Chondrocyte (in vitro differentiated cells): ENCODE measurements around the gene TSNAX. TPM values are rescaled to one million over a fixed set of nuclear protein-coding genes. Genes with fewer than 3 reads are reported as not detected.

Source experiments
- DNase-seq: peaks from one replicate; pipeline ENCODE4 v3.0.0; 2021; ENCODE audit warnings: mixed read lengths, low spot score
- H3K27ac Mint-ChIP-seq: one replicate; pipeline ENCODE4 v1.8.0; 2021; ENCODE audit warnings: mild to moderate bottlenecking, moderate library complexity, mixed read lengths; ENCODE audit not compliant: unreplicated experiment
- H3K27me3 Mint-ChIP-seq: 2 replicates; pipeline ENCODE4 v1.8.0; 2021; ENCODE audit warnings: low read depth, mixed read lengths
- H3K36me3 Mint-ChIP-seq: 2 replicates; pipeline ENCODE4 v1.8.0; 2021; ENCODE audit warnings: low read depth, mixed read lengths
- H3K4me1 Mint-ChIP-seq: 2 replicates; pipeline ENCODE4 v1.8.0; 2021; ENCODE audit warnings: low read depth, mild to moderate bottlenecking, mixed read lengths
- H3K4me3 Mint-ChIP-seq: one replicate; pipeline ENCODE4 v1.8.0; 2021; ENCODE audit warnings: mild to moderate bottlenecking, moderate library complexity, mixed read lengths; ENCODE audit not compliant: unreplicated experiment
- H3K9me3 Mint-ChIP-seq: 2 replicates; pipeline ENCODE4 v1.8.0; 2021; ENCODE audit warnings: low read depth, mixed read lengths
- total RNA-seq: library from RNA; stranded (reverse); gene quantifications from 3 replicates; pipeline ENCODE4 v1.2.1, GENCODE V29; 2021
- TF ChIP-seq, protein P1 (sequence below): fragments of 200-600 bp; sonication (generic); IDR thresholded peaks from 2 replicates; pipeline ENCODE4 v1.5.0; 2021; ENCODE audit warnings: antibody characterized with exemption, mild to moderate bottlenecking, moderate library complexity

Gene TSNAX
- total RNA-seq, 1 donor from 2014 or later = 36.8 TPM

- no peaks in the 10 kb centered on the region for H3K4me1 Mint-ChIP-seq
- H3K9me3 Mint-ChIP-seq = no peaks in the 10 kb centered on the region
- H3K4me3 Mint-ChIP-seq = no peak overlapping the region
- no peak overlapping the region for H3K27ac Mint-ChIP-seq
- TF ChIP-seq, protein P1, sequence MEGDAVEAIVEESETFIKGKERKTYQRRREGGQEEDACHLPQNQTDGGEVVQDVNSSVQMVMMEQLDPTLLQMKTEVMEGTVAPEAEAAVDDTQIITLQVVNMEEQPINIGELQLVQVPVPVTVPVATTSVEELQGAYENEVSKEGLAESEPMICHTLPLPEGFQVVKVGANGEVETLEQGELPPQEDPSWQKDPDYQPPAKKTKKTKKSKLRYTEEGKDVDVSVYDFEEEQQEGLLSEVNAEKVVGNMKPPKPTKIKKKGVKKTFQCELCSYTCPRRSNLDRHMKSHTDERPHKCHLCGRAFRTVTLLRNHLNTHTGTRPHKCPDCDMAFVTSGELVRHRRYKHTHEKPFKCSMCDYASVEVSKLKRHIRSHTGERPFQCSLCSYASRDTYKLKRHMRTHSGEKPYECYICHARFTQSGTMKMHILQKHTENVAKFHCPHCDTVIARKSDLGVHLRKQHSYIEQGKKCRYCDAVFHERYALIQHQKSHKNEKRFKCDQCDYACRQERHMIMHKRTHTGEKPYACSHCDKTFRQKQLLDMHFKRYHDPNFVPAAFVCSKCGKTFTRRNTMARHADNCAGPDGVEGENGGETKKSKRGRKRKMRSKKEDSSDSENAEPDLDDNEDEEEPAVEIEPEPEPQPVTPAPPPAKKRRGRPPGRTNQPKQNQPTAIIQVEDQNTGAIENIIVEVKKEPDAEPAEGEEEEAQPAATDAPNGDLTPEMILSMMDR = no peak
- H3K36me3 Mint-ChIP-seq = no peaks in the 10 kb centered on the region
- DNase-seq = no peak
- no peaks in the 10 kb centered on the region for H3K27me3 Mint-ChIP-seq
Measured at GRCh38 chr1:231575472-231575871, 47.0 kb downstream of the TSNAX start.

DNA sequence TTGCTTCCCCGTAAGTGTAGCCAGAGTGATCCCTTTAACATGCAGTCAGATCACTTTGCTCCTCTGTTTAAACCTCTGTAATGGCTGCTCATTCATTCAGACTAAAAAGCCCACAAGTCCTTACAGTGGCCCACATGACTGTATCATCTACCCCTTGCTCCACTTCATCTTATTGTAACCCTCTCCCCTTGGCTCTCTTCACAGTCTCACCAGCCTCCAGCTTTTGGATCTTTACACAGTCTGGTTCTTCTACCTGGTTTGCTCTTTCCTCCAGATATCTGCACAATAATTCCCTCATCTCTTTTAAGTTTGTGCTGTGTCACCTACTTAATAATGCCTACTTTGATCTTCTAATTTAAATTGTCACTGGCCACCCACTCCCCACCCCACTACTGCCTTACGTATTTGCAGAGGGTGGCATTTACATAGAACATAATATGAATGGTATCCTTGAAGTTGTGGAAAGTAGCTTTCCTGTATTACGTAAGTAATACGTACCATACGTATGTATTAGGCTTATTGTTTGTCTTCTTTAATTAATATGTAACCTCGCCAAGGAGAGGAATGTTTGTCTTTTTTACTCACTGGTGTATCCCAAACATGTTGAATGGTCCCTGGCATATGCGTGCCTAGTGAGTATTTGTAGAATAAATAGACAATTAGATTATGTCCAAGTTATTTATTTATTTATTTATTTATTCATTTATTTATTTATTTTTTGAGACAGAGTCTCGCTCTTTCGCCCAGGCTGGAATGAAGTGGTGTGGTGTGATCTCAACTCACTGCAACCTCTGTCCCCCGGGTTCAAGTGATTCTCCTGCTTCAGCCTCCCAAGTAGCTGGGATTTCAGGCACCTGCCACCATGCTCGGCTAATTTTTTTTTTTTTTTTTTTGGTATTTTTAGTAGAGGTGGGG, 48.6 kb downstream of the TSNAX start:
- TF ChIP-seq, protein P1 = no peak
- H3K27me3 Mint-ChIP-seq = no peaks in the 10 kb centered on the region
- H3K27ac Mint-ChIP-seq = no peak overlapping the region
- no peaks in the 10 kb centered on the region for H3K9me3 Mint-ChIP-seq
- H3K36me3 Mint-ChIP-seq = no peaks in the 10 kb centered on the region
- no peak overlapping the region for H3K4me3 Mint-ChIP-seq
- no peaks in the 10 kb centered on the region for H3K4me1 Mint-ChIP-seq
- DNase-seq = no peak

DNA sequence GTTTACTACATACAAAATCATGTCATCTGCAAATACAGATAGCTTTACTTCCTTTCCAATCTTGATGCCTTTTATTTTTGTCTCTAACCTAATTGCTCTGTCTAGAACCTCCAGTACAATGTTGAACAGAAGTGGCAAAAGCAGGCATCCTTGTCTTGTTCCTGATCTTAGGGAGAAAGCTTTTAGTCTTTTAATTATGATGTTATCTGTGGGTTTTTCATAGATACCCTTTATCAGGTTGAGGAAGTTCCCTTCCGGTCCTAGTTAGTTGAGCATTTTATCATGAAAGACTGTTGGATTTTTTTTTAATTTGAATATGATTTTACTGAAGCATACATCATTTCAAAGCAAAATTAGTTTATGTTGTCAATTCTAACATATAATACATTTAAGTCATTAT, 52.4 kb downstream of the TSNAX start:
- no peak overlapping the region for H3K27ac Mint-ChIP-seq
- DNase-seq = no peak
- no peaks in the 10 kb centered on the region for H3K27me3 Mint-ChIP-seq
- H3K36me3 Mint-ChIP-seq = no peaks in the 10 kb centered on the region
- H3K9me3 Mint-ChIP-seq = no peaks in the 10 kb centered on the region
- H3K4me1 Mint-ChIP-seq = peaks cover 7% of the 10 kb centered on the region
- TF ChIP-seq, protein P1 = no peak
- no peak overlapping the region for H3K4me3 Mint-ChIP-seq

GRCh38 chr1:231581859-231582258, 53.4 kb downstream of the TSNAX start:
- no peaks in the 10 kb centered on the region for H3K27me3 Mint-ChIP-seq
- no peaks in the 10 kb centered on the region for H3K9me3 Mint-ChIP-seq
- no peak overlapping the region for H3K4me3 Mint-ChIP-seq
- H3K4me1 Mint-ChIP-seq = peaks cover 7% of the 10 kb centered on the region
- DNase-seq = no peak
- H3K27ac Mint-ChIP-seq = no peak overlapping the region
- TF ChIP-seq, protein P1 = no peak
- no peaks in the 10 kb centered on the region for H3K36me3 Mint-ChIP-seq

GRCh38 chr1:231583376-231583775, 54.9 kb downstream of the TSNAX start:
- H3K27ac Mint-ChIP-seq = no peak overlapping the region
- no peaks in the 10 kb centered on the region for H3K27me3 Mint-ChIP-seq
- TF ChIP-seq, protein P1 = no peak
- no peak for DNase-seq
- no peaks in the 10 kb centered on the region for H3K36me3 Mint-ChIP-seq
- H3K9me3 Mint-ChIP-seq = no peaks in the 10 kb centered on the region
- H3K4me1 Mint-ChIP-seq = peaks cover 7% of the 10 kb centered on the region
- H3K4me3 Mint-ChIP-seq = no peak overlapping the region
